Amniotic stem cell (primary cell): ENCODE measurements around the gene THAP9.
A peak's percentile ranks its signal among the peaks of the same experiment; 100 is the strongest.
"Not testable (repeated sequence)": the region's sequence is repeated elsewhere in the genome, so short reads cannot be mapped to it uniquely, and the experiment has no call there.

Experiments
- DNase-seq: peaks from one replicate; lab custom pipeline; 2025; lab: John Stamatoyannopoulos, UW

THAP9 gene, protein sequence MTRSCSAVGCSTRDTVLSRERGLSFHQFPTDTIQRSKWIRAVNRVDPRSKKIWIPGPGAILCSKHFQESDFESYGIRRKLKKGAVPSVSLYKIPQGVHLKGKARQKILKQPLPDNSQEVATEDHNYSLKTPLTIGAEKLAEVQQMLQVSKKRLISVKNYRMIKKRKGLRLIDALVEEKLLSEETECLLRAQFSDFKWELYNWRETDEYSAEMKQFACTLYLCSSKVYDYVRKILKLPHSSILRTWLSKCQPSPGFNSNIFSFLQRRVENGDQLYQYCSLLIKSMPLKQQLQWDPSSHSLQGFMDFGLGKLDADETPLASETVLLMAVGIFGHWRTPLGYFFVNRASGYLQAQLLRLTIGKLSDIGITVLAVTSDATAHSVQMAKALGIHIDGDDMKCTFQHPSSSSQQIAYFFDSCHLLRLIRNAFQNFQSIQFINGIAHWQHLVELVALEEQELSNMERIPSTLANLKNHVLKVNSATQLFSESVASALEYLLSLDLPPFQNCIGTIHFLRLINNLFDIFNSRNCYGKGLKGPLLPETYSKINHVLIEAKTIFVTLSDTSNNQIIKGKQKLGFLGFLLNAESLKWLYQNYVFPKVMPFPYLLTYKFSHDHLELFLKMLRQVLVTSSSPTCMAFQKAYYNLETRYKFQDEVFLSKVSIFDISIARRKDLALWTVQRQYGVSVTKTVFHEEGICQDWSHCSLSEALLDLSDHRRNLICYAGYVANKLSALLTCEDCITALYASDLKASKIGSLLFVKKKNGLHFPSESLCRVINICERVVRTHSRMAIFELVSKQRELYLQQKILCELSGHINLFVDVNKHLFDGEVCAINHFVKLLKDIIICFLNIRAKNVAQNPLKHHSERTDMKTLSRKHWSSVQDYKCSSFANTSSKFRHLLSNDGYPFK

DNA sequence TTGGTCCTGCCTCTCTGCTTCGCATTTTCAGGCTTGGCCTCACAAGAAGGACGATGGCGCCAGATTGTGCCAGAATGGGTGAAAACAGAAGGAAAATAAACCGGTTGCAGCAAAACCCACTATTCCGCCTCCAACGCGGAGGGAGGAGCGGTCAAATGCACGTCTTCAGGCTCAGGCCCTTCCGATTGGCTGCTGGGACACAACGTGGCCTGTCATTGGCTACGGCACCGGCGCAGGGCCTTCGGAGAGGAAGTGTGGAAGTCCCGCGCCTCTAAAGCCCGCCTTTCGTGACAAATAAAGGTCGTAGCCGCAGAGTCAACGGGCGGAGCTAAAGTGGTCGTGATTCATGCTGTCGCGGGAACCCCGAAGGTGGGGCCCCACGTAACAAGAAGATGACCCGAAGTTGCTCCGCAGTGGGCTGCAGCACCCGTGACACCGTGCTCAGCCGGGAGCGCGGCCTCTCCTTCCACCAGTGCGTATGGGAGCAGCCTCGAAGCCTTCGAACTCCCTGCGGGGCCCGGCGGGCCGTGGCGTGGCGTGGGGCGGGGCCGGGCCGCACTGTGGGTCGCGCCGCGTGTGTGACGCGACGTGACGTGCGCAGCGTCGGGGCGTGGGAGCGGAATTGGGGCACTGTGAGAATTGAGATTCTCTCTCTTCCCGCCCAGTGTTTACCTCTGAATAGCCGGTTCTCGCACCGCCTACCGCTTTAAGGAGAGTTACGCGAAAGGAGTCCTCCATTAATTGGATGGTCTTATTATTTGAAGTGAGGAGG, at the start of gene THAP9:
Gene THAP9, plus strand, starts transcription at position 325 of the 772 bp plus-strand sequence. Its CDS starts 68 bp downstream, at position 393.
- peak; percentile 99 for DNase-seq

DNA sequence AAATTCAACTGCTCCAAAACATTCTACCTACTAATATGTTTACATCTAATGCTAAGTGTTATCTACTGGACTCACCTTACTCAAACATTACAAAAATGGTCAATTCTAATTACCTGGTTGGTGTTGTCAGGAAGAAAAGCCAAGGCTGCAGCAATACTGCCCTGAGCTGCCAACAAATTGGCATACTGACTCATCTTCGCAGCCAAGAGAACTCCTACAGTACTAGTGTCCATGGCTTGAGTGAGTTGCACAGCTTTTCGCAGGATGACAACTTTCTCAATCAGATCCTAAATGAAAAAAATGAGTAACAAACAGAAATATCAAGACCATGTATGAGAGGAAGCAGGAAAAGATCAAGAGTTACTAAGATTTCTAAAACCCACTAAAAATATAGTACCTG, 49.2 kb upstream of the THAP9 start:
- no peak for DNase-seq

DNA sequence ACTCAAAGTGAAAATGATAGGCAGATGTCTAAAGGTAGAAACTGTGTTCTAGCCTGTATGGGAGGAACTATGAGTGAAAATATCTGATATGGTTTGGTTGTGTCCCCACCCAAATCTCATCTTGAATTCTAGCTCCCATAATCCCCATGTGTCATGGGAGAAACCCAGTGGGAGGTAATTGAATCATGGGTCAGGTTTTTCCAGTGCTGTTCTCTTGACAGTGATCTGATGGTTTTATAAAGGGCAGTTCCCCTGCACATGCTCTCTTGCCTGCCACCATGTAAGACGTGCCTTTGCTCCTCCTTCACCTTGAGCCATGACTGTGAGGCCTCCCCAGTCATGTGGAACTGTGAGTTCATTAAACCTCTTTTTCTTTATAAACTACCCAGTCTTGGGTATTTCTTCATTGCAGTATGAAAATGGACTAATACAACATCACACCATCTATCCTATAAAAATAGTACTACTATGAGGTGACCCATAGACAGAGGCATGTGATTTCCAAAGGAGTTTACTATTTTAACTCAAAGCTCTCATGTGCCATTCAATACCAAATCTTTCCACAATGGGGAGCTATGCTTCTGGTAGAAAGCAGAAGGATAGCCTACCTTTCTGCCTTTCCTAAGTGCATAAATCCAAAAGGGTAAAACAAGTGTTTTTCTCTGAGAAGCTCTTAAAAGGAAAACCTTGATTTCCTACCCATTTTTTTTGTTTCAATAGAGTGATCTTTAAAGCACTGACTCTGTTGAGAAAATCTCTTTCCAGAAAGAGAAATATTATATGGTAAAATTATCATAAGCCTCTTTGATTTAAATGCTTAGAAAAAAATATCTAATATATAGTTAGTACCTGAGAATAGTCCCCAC, 48.4 kb upstream of the THAP9 start:
- DNase-seq = no peak

DNA sequence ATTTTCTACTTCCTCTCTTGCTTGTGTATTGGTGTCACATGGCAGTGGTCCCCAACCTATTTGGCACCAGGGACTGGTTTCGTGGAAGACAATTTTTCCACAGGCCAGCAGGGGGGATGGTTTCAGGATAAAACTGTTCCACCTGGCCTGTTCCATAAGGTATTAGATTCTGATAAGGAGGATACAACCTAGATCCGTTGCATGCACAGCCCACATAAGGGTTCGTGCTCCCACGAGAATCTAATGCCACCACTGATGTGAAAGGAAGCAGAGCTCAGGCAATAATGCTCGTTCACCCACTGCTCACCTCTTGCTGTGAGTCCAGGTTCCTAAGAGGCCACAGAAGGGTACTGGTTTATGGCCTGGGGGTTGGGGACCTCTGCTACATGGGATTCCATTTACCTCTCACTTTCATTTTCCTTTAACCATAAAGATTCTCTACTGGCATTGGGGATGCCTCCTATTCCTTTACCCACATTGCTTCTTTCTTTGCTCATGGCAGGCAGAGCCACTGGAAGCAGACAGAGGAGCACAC, 47.7 kb upstream of the THAP9 start:
- no peak for DNase-seq

DNA sequence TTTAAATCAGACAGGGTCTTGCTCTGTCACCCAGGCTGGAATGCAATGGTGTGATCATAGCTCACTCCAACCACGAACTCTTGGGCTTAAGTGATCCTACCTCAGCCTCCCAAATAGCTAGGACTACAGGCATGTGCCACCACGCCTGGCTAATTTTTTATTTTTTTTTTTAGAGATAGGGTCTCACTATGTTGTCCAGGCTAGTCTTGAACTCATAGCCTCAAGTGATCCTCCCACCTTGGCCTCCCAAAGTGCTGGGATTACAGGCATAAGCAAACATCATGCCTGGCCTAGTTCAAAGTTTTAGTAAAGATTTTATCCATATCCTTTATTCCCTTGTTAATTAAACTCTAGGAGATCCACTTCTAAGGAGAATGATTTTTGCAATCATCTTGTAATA, 40.0 kb upstream of the THAP9 start:
- DNase-seq = not testable (repeated sequence)

DNA sequence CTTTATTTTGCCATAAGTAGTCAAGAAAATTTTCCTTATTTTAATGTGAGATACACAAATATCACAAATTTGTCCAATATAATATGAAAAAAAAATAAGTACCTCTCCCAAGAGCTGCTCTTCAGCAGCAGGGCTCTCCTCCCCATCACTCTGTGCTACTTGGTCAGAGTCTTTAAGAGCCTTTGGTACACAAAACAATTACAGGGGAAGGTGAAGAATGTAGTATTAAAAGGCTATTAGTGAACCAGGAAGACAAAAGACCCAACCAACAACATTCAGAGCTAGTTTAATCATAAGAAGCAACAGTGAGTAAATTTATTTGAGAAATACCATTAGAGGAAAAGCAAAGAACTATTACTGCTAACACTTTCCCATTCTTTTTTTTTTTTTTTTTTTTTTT, 39.0 kb upstream of the THAP9 start:
- DNase-seq = no peak

DNA sequence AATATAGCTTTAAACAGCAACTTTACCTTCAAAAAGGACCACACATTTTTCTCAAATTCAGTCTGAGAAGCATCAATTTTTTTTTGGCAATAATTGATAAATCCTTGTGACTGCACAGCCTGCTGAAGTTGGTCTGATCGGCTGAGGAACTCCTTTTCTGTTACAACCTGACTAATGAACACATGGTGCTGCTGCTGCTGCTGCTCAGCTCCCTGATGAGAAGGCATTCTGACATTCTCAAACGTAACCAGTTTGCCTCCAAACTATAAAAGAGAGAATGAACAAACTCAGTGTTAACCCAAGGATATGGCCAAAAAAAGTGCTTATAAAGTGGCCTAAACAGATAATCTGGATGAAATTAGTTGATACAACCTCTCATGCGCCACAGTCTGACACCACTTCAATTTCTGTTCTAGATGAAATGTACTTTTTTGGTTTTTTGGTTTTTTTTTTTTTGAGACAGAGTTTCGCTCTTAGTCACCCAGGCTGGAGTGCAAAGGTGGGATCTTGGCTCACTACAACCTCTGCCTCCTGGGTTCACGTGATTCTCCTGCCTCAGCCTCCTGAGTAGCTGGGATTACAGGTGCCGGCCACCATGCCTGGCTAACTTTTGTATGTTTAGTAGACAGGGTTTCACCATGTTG, 36.1 kb upstream of the THAP9 start:
- no peak for DNase-seq

DNA sequence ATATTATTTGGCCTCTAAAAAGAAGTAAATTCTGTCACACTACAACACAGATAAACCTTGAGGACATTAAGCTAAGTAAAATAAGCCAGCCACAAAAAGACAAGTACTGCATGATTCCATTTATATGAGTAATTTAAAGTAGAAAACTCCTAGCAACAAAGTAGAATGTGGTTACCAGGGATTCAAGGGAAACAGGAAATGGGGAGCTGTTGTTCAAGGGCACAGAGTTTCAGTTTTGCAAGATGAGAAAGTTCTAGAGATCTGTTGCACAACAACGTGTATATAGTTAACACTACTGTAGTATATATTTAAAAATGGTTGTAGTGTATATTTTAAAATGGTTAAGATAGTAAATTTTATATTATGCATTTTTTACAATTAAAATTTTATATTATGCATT, 34.9 kb upstream of the THAP9 start:
- DNase-seq = peak; percentile 84

DNA sequence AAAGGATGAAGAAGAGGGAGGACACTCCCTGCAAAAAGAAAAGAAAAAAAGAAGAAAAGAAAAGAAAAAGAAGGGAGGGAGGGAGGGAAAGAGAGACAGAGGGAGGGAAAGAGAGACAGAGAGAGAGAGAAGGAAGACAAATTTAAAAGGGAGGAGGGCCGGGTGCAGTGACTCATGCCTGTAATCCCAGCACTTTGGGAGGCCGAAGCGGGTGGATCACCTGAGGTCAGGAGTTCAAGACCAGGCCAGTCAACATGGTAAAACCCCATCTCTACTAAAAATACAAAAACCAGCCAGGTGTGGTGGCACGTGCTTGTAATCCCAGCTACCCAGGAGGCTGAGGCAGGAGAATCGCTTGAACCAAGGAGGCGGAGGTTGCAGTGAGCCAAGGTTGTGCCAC, 34.5 kb upstream of the THAP9 start:
- not testable (repeated sequence) for DNase-seq

DNA sequence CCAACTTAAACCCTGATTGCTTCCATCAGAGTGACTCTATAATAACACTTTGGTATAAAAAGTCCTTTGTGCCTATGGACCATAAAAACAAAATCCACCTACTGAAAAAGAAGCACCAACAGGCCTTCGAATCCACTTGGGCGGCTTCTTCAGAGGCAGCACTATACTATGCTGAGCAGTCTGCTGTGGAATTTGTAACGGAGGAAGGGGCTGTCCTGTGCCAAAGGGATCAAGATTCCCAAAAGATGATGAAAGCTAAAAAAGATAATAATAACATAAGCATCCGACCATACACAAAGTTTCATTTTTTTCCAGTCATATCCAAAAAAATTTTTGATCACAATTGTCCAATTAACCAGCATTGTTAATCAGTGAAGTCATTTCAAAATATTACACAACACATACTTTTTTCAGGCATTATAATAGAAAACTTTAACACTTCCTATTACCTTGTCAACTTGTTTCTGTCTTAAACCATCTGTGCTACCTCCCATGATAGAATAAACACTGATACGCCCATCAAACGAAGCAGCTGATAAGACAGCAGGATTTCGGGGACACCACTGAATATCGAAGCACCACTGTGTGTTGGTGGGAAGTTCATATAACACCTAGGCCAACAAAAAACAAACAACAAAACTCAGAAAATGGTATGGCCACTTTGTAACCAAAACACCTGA, 33.7 kb upstream of the THAP9 start:
- no peak for DNase-seq

DNA sequence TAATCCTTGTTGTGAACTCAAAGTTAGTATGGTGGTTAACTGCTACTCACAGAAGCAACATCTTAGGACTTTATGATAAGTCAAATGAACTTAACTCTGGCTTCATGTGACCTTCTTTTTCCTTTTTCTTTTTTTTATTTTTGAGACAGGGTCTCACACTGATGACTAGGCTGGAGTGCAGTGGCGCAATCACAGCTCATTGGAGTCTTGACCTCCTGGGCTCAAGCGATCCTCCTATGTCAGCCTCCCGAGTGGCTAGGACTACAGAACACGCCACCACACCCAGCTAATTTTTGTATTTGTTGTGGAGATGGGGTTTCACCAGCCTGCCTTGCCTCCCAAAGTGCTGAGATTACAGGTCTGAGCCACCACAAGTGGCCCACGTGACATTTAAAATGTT, 32.0 kb upstream of the THAP9 start:
- no peak for DNase-seq

DNA sequence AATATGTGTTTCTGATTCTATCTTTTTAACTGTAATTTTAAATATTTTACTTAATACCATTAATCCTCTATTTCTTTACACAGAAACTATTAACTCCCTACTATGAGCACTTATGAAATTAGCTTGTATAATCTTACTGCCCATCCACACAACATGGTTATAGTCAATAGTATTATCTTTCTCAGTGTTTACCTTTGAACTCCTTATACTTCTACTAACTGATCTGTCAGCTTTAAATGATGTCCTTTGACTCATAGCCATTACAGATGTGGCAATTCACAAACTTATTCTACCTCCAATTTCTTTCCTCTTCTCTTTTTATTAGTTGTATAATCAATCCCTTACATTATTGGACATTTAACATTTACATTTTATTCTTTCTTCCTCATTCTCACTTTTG, 15.1 kb upstream of the THAP9 start:
- no peak for DNase-seq

DNA sequence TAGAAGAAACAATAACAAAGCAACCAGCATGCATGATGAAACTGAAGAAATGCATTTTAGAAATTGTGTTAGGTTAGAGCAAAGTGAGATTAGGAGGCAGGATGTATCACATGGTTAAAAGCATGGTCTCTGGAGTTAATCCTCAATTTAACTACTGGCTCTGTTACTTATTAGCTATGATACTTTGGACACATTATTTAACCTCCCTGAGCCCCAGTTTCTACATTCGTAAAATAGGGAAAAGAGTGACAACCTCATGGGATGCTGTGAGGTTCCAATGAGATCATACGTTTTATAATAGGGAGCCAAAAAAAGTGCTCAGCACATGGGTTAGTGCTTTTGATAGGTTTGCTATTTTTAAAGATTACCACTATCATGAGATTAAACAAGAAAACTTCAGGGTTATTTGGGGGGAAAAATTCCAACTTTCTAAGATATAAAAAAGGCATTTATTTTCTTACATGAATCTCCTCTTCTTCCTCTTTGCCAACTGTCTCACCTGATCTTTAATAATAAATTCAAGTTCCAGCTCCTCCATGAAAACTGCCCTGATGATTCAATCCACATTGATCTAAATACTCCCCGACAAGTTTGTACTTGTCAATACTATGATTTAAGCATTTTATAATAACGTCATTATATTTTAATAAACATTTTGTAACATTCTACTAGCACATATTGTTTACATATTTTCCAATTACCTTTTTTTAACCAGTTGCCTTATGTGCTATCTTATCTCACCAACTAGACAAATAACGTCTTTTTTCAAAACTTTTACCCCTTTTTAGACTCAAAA, 14.2 kb upstream of the THAP9 start:
- no peak for DNase-seq

DNA sequence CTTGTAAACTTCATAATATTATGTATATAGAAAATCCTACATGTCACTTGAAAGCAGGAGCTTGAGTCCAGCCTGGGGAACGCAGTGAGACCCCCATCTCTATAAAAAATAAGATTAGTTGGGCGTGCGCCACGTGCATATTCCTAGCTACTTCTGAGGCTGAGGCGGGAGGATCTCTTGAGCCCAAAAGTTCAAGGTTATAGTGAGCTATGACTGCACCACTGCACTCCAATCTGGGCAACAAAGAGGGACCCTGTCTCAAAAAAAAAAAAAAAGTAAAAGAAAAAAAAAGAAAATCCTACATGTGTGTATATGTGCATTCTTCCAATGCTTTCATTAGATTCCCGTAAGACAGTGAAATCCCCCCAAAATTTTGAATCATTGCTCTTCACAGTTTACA, 11.2 kb upstream of the THAP9 start:
- no peak for DNase-seq

DNA sequence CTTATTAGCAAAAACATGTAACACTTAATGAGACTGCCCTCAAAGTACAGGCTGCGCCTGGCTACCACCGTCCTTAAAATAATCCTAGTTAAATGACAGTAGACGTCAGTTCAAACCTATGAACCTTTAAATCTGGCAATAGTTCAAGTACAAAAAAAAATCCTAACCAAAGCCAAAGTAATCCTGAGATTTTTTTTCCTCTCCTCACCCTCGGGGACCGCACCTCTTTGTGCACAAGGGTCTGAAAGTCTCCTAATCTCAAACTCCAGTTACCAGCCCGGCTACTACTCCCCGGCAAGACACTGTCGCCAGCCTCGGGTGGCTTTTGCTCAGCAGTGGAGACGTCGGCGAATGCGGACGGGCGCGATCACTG, 10.0 kb upstream of the THAP9 start:
- no peak for DNase-seq

DNA sequence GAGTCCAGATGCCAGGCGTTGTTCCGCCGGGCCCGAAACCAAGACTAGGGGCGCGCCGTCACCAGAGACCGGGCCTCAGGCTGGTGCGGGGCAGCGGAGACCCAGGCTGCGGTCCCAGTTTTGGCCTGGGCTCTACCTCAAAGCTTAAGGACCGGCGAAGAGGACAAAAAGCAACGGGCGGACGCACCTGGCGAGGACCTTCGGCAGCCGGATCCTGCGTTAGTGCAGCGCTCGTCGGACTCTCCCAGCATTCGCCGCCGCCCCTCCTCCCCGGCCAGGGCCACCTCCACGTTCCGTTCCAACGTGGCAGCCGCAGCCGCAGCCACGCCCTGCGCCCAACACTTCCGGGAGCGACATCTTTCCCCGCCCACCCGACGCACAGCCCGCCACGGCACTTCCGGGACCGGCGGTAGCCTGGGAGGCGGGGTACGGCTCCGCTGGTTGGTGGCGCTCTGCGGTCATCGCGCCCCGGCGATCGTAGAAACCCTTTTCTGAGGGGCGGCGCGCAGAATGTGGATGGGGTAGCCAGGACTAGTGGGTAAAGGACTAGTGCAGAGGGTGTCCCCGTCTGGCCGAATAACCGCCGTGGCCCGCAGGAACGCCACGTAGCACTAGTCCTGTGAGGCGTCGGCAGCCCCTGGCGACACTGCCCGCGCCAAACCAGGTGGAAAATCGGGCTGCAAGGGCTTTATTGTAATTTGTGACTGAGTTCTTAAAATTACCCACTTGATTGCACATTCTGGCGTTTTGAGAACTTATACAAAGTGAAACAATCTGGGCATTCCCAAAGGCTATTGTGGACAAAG, 9.4 kb upstream of the THAP9 start, which contains the start of gene SEC31A:
Gene SEC31A, minus strand, starts transcription at position 253 of the 806 bp plus-strand sequence. CDS start 9,217 bp downstream, outside the sequence.
- peak; percentile 93 for DNase-seq

DNA sequence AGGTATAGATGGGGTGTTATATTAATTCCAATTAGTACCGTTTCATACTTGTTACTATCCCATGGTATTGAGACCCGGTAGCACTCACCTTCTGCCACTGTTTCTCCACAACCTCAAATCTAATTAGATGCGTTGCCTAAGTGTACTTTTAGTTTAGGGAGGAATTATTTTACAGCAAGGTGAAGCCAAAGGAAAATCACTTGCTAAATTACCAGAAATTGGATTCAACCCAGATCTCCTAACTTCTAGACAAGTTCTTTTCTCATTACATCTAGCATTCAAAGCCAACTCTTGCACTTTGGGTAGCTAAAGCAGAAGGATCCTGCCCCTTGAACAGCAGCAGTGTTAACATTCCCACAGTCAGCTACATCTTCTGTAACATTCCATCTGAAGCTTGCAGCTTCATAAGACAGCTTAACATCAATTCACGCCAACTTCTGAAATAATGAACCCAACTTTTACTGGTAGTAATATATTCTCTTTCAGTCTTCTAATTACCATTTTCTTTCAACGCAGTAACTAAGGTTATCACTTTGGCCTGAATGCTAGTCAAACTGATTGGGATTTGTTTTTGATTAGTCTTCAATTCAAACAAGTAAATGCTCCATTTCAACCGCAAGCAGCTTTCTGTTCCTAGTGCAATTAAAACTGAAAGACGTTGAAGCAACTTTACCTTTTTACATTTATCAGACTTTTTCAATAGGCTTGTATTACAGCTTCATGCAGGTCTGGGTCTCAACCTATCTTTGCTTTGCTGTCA, 8.6 kb upstream of the THAP9 start:
- no peak for DNase-seq

DNA sequence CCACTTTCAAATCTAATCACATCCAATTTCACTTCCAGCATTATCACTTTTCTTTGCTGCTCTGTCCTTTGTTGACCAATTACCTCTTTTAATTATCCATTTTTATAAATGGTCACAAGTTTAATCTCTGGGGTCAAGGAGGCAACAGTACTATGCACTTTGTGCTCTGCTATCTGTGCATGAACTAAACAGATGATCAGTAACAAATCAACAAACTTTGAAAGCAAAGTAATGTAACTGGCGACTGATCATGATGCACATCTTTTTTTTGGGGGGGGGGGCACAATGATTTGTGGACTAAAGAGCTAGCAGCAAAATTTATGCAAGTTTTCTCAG, 8.1 kb upstream of the THAP9 start:
- no peak for DNase-seq
